Urinary bladder (tissue), 4 donors: Measurements from ENCODE around the gene LRP1B. TPM values are rescaled to one million over a fixed set of nuclear protein-coding genes. Genes with fewer than 3 reads are reported as not detected.

Experiments
- DNase-seq: peaks from one replicate; pipeline ENCODE4 v3.0.0-alpha.2; 2015; ENCODE audit errors: extremely low spot score
- H3K27ac ChIP-seq: one replicate; pipeline ENCODE4 v1.5.1; 2013; ENCODE audit warnings: low read depth, mild to moderate bottlenecking, moderate library complexity
- H3K36me3 ChIP-seq: one replicate; pipeline ENCODE4 v1.6.1; 2013; ENCODE audit warnings: mild to moderate bottlenecking, moderate library complexity; ENCODE audit not compliant: insufficient read depth
- H3K4me1 ChIP-seq: one replicate; pipeline ENCODE4 v1.6.1; 2013; ENCODE audit warnings: mild to moderate bottlenecking, moderate library complexity; ENCODE audit not compliant: insufficient read depth
- H3K4me3 ChIP-seq: one replicate; pipeline ENCODE4 v1.5.1; 2013; ENCODE audit warnings: low read depth, low read length
- WGBS: extraction: QIAGEN DNeasy Blood & Tissue Kit; methylation state at CpG from one replicate; pipeline ENCODE4 v1.1.7; 2013; 5-methylcytosine and 5-hydroxymethylcytosine counted together
- polyA plus RNA-seq: library from polyadenylated mRNA; stranded (reverse); fragments of 200-250 nt; gene quantifications from one replicate; pipeline ENCODE4 v1.2.3, GENCODE V29; 2013
- total RNA-seq: library from RNA; depleted of rRNA; stranded (reverse); fragments of >200 nt; gene quantifications from one replicate; pipeline ENCODE4 v1.2.3, GENCODE V29; 2014
- donor health status: healthy with polysubstance abuse.
- donor health status: healthy.

The LRP1B gene
- total and polyA plus RNA-seq, 2 donors, result 0.05 to 13.3 TPM

DNA sequence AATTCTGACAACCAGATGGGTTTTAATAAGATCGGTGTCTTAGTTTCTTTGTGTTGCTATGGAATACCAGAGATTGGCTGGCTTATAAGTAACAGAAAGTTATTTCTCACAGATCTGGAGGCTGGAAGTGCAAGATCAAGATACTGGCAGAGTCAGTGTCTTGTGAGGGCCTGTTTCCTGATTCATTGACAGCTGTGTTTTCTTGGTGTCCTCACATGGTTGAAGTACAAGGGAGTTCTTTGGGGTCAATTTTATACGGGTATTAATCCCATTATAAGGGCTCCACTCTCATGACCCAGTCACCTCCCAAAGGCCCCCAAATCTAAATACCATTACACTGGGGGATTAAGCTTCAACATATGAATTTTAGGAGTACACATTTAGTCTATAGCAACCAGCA, 421.1 kb downstream of the LRP1B start:
- no peaks in the 10 kb centered on the region for H3K4me1 ChIP-seq
- 84% methylated on average over 2 of the region's 2 CpGs for WGBS
- no peak overlapping the region for H3K27ac ChIP-seq
- DNase-seq, result no peak
- no peaks in the 10 kb centered on the region for H3K36me3 ChIP-seq
- H3K4me3 ChIP-seq, result no peak overlapping the region

DNA sequence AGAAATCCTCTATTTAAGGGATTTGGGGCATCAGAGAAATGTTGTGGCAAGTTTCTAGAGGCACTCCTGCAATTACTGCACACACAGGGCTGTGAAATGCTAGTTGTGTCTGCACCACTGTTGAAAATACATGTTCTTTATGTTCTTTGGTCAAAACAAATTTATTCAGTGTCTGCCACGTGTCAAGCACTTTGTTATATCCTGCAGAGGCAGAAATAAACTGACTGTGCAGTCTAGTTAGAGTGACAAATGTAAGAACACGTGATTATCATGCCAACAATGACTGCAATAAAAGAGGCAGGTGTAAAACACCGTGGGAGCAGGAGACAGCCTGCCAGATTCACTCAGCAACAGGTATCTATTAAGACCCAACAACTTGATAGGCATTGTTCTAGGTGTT, 423.3 kb downstream of the LRP1B start:
- Histone ChIP-seq H3K4me1 (no peaks in the 10 kb centered on the region), H3K4me3 (no peak overlapping the region), H3K36me3 (no peaks in the 10 kb centered on the region), H3K27ac (no peak overlapping the region)
- 74% methylated on average over 3 of the region's 3 CpGs for WGBS
- no peak for DNase-seq

DNA sequence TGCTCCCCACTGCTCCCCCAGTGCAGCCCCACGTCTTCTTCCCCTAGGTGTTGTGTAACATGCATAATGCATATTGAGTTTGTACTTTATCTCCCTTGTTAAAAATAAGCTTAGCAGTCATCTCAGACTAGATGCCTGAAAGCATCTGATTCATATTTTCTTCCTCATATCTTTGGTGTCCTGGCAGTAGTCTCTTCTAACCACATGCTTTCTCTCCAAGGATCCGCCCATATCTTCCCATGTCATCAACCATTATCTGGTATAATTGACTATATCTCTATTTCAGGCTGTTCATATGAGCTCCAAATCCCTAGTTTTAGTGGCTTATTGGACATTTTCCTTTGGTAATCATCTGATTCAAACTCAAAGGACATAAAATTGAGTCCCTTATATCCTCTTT, 426.3 kb downstream of the LRP1B start:
- no peak for DNase-seq
- no peak overlapping the region for H3K27ac ChIP-seq
- H3K36me3 ChIP-seq, result no peaks in the 10 kb centered on the region
- H3K4me1 ChIP-seq, result no peaks in the 10 kb centered on the region
- no peak overlapping the region for H3K4me3 ChIP-seq
- 50% methylated on average over 2 of the region's 2 CpGs for WGBS

DNA sequence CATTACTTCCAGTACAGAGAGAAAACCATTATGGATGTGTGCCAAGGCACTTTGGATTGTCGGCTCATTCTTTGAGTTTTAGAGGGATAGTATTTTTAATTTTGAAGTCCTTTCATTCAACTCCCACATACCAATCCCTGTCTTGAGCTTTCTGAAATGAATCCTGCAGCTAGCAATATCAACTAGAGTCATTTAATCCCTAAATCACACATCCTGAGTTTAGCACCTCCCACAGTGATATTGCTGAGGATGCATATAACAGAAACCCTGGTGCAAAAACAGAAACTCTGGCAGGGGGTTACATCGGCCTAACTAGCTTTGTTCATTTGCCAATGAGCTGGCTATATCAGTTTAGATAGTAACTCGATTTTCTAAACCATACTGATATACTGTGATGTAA, 427.3 kb downstream of the LRP1B start:
- no peaks in the 10 kb centered on the region for H3K36me3 ChIP-seq
- no peaks in the 10 kb centered on the region for H3K4me1 ChIP-seq
- H3K27ac ChIP-seq, result no peak overlapping the region
- DNase-seq, result no peak
- WGBS, result 66% methylated on average over 3 of the region's 3 CpGs
- H3K4me3 ChIP-seq, result no peak overlapping the region

DNA sequence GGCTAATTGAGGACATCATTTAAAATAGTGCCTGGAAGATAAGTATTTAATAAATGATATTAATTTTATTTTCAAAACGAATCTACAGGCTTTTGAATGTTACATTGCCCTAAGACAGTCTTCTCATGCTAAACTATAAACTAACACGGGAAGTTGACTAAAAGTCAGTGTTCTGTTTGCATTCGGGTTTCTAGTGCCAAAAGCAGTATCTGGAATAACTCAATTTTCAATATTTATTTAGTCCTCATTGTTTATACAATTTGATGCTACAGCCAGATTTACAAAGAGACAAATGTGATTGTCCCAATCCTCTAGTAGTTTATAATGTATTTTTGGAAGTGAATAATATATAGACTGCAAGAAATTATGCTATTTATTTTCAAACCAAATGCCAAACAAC, 429.2 kb downstream of the LRP1B start:
- DNase-seq, result no peak
- Histone ChIP-seq H3K4me1 (no peaks in the 10 kb centered on the region), H3K27ac (no peak overlapping the region), H3K4me3 (no peak overlapping the region), H3K36me3 (no peaks in the 10 kb centered on the region)
- WGBS, result 22% methylated on average over 3 of the region's 3 CpGs

DNA sequence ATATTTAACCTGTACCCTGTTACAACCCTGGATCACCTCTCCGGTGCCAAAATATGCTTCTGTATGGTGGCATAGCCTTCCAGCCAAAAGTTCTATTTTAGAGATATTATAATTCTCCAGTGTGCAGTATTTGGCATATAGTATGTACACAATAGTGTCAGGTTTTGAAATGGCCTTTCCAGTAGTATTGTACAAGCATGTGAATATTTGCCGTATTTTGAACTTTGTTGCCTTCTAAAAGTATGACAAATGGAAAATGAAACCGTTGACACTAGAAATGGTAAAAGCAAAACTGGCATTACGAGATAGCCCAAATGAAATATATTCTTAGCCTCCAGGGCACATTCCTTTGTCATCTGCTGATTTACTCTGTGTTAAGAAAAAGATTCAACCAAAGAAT, 431.2 kb downstream of the LRP1B start:
- Histone ChIP-seq H3K36me3 (no peaks in the 10 kb centered on the region), H3K4me1 (no peaks in the 10 kb centered on the region), H3K27ac (no peak overlapping the region), H3K4me3 (no peak overlapping the region)
- WGBS, result 87% methylated on average over 4 of the region's 4 CpGs
- no peak for DNase-seq

DNA sequence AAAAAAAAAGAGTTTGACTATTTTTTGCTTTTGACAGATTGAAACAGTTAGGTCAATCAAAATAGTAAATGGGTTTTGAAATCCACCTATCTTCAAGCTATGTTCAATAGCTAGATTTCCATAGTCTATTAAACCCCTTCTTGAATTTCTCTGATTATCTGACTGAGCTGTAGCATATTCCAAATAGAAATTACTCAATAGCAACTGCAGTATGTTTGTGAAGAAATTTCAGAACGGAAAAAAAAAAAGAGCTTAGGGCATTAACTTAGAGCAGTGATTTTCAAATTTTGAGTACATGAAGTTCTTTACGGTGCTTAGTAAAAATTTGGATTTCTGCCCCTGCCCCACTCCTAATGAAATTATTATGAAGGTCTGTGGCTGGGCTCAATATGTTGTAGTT, 432.3 kb downstream of the LRP1B start:
- H3K4me1 ChIP-seq, result no peaks in the 10 kb centered on the region
- DNase-seq, result no peak
- no peak overlapping the region for H3K4me3 ChIP-seq
- no peak overlapping the region for H3K27ac ChIP-seq
- 80% methylated on average over 2 of the region's 2 CpGs for WGBS
- H3K36me3 ChIP-seq, result no peaks in the 10 kb centered on the region

DNA sequence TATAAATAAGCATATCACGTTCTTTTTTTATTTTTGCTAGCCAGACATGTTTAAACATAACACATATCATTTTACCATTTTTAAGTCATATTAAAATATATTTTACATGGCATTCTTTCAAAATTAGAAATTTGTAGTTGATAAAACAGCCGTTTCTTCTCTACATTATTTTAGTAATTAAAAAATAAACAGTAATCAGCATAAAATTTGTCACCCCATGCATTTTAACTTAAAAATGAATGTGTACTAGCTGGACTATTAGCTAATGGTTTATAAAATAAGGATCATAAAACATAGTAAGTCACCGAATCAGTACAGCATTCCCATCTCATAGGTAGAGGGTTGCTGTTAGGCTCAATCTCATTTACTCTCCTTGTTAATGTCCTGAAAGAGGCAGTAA, 433.8 kb downstream of the LRP1B start:
- WGBS, result 93% methylated on average over 3 of the region's 3 CpGs
- Histone ChIP-seq H3K4me3 (no peak overlapping the region), H3K36me3 (no peaks in the 10 kb centered on the region), H3K4me1 (no peaks in the 10 kb centered on the region), H3K27ac (no peak overlapping the region)
- DNase-seq, result no peak

DNA sequence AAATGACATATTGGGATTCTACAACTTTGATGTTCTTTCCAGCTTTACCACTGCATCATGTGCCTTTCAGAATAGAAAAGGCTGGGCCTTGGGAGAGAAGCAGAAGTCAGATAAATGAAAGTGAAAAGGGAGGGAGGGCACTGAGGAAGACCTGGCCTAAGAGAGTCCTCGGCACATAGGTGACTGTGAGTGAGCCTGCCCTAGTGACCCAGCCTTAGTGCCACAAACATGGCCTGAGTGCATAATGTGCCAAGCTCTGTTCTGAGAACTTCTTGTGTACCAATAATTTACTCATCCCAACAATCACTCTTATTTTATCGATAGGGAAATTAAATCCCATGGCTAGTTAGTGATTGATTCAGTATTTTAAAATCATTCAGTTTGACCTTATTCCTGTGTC, 436.6 kb downstream of the LRP1B start:
- H3K4me3 ChIP-seq, result no peak overlapping the region
- H3K36me3 ChIP-seq, result no peaks in the 10 kb centered on the region
- no peak for DNase-seq
- H3K4me1 ChIP-seq, result no peaks in the 10 kb centered on the region
- H3K27ac ChIP-seq, result no peak overlapping the region
- 98% methylated on average over 2 of the region's 2 CpGs for WGBS

DNA sequence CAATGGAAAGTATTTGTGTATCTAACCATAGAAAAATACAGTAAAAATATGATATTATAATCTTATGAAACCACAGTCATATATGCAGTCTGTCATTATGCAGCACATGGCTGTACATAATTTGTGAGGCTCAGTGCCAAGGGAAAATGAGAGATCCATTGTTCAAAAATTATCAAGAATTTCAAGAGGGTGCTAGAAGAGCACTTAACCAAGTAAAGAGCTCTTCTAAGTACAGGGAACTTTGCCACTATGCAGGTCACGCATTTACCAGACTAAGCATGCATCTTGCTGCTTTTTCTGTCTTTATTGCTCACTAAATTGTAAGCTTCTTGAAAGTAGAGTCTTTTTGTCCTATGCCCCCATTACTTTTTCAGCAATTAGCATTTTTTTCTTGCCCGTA, 438.0 kb downstream of the LRP1B start:
- H3K36me3 ChIP-seq, result no peaks in the 10 kb centered on the region
- DNase-seq, result no peak
- no peaks in the 10 kb centered on the region for H3K4me1 ChIP-seq
- 92% methylated on average over 2 of the region's 2 CpGs for WGBS
- H3K4me3 ChIP-seq, result no peak overlapping the region
- no peak overlapping the region for H3K27ac ChIP-seq

DNA sequence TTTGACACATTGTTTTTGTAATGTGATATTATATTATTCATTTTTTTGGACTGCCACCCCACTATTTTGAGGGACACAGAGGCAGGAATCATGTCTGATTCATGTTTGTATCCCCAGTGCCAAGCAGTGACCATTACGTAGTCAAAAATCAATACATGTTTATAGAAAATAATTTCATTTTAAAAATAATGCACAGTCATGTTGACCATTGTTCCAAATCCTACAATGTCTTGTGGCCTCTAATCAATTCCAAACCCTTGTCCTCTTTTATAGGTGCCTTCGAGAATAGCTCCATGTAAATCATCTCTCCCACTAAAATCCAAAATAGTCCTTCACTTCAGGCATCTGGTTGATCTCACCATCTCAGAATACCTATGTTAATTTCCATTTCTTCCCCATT, 454.7 kb downstream of the LRP1B start:
- Histone ChIP-seq H3K4me3 (no peak overlapping the region), H3K4me1 (no peaks in the 10 kb centered on the region), H3K36me3 (no peaks in the 10 kb centered on the region), H3K27ac (no peak overlapping the region)
- no peak for DNase-seq
- WGBS, result 84% methylated on average over 2 of the region's 2 CpGs

DNA sequence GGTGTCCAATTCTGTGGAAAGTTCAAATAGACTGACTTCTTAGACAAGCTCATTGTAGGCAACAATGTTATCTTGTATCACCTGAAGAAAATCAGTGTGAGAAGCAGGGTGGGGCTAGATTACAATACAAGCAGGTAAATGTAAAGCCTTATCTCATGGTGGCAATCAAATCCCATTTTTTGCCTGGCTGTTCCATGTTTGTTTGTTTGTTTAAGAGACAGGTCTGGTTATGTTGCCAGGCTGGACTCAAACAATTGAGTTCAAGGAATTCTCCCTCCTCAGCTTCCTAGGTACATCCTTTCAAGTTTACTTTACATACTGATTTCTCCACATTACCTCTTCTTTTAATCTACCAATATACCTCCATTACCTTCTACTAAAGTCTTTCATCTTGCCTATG, 464.6 kb downstream of the LRP1B start:
- H3K36me3 ChIP-seq, result no peaks in the 10 kb centered on the region
- no peak overlapping the region for H3K4me3 ChIP-seq
- no peak overlapping the region for H3K27ac ChIP-seq
- H3K4me1 ChIP-seq, result no peaks in the 10 kb centered on the region
- no peak for DNase-seq

DNA sequence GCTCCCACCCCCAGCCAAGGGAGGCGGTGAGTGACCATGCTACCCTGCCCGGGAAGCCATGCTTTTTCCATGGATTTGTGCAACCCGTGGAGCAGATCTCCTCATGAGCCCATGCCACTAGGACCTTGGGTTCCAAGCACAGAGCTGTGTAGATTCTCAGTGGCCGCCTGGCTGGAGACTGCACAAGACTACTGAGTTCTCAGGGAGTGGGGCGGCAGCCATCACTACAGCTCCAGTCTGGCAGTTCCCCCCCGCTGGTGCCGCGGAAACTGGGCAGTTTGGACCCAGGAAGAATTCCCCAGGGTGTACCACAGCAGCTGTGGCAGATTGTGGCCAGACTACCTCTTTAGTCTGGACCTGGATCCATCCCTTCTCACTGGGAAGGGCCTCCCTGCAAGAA, 470.6 kb downstream of the LRP1B start:
- no peak for DNase-seq
- no peaks in the 10 kb centered on the region for H3K4me1 ChIP-seq
- WGBS, result 91% methylated on average over 8 of the region's 8 CpGs

DNA sequence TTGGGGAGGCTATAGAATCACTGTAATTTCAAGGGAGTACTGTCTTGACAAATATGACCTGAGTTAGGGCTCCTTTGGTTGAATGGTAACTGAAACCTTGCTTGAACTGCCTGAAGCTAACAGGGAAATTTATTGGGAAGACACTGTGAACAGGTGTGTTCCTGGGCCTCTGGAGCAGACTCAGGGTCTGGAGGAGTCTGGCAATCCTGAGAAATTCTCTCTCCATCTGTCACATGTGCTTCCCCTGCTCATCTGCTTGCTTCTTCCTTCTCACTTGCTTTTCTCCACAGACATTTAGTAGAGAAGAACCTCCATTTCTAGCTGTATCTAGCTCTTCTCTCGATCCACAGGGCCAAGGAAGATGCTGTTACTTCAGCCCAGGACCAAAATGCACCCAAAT, 476.5 kb downstream of the LRP1B start:
- DNase-seq, result no peak
- Histone ChIP-seq H3K4me3 (no peak overlapping the region), H3K27ac (no peak overlapping the region), H3K4me1 (no peaks in the 10 kb centered on the region), H3K36me3 (no peaks in the 10 kb centered on the region)
- WGBS, result 79% methylated on average over 1 of the region's 1 CpG

More for the DNA sequence above, 470.6 kb downstream of the LRP1B start:
- H3K27ac ChIP-seq, result no peak overlapping the region
- no peaks in the 10 kb centered on the region for H3K36me3 ChIP-seq
- no peak overlapping the region for H3K4me3 ChIP-seq

DNA sequence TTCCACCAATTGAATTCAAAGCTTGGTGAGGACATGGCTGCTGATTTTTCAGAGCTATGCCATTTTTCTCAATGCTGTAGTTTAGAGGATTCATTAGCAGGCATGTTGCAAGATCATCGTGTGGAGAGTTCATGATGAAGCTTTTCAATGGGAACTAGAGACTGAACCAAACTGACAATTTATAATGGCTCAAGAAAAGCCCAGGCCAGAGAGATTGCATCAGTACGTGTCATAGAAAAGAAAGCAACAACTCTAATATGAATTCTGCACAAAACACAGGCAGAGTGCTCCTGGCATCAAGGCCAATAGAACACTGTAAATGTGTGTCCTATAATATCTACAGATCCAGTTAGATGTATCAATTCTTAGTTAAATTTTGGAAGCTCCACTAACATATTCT, 477.6 kb downstream of the LRP1B start:
- 89% methylated on average over 2 of the region's 2 CpGs for WGBS
- Histone ChIP-seq H3K4me1 (no peaks in the 10 kb centered on the region), H3K4me3 (no peak overlapping the region), H3K36me3 (no peaks in the 10 kb centered on the region), H3K27ac (no peak overlapping the region)
- no peak for DNase-seq
